ENCODE results near the gene CCDC179. TPM values are rescaled to one million over a fixed set of nuclear protein-coding genes. Genes with fewer than 3 reads are reported as not detected.

Gene CCDC179
- not detected for total RNA-seq

DNA sequence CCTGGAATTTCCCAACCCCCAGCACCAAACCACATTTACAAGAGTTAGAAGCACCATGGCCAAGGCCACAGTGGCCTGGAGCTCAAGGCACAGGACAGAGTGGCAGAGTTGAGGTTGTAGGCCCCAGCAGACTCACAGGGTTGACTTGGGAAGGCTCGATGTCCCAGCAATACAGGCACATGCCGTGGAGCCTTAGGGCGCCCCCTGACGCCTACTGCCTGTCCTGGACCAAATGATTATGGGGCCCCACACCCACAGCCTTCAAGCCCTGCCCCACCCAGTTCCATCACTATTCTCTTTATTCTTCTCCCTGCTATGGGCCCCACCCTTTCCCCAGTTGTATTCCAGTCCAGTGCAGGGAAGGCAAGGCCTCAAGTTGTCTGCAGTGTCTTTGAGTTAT, at the start of gene CCDC179:
Gene CCDC179 (minus strand): TSS at position 234 of the 400 bp plus-strand sequence. CDS start 53 bp downstream, at position 181.
- ATAC-seq (ENCODE audit: low FRiP score in 2 of 2): no peak
- no peaks in the 10 kb centered on the region for H3K36me3 ChIP-seq
- no peaks in the 10 kb centered on the region for H3K4me1 ChIP-seq
- TF ChIP-seq, protein P1, sequence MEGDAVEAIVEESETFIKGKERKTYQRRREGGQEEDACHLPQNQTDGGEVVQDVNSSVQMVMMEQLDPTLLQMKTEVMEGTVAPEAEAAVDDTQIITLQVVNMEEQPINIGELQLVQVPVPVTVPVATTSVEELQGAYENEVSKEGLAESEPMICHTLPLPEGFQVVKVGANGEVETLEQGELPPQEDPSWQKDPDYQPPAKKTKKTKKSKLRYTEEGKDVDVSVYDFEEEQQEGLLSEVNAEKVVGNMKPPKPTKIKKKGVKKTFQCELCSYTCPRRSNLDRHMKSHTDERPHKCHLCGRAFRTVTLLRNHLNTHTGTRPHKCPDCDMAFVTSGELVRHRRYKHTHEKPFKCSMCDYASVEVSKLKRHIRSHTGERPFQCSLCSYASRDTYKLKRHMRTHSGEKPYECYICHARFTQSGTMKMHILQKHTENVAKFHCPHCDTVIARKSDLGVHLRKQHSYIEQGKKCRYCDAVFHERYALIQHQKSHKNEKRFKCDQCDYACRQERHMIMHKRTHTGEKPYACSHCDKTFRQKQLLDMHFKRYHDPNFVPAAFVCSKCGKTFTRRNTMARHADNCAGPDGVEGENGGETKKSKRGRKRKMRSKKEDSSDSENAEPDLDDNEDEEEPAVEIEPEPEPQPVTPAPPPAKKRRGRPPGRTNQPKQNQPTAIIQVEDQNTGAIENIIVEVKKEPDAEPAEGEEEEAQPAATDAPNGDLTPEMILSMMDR (IDR thresholded peaks at IDR 0.05): no peak
- TF ChIP-seq POLR2AphosphoS5 (IDR thresholded peaks at IDR 0.05): no peak
- TF ChIP-seq POLR2A (IDR thresholded peaks at IDR 0.05): no peak
- no peak for TF ChIP-seq EP300 (IDR thresholded peaks at IDR 0.05)
- H3K4me3 ChIP-seq: no peak within 1 kb of the TSS
- no peaks in the 10 kb centered on the region for H3K27me3 ChIP-seq
- H3K9me3 ChIP-seq: no peaks in the 10 kb centered on the region
- peak in 1 of 2 donors; percentile 23 for DNase-seq
- H3K27ac ChIP-seq: no peak within 1 kb of the TSS
- 85 to 100% methylated on average over 3 to 4 of the region's 4 CpGs for WGBS, 2 donors

DNA sequence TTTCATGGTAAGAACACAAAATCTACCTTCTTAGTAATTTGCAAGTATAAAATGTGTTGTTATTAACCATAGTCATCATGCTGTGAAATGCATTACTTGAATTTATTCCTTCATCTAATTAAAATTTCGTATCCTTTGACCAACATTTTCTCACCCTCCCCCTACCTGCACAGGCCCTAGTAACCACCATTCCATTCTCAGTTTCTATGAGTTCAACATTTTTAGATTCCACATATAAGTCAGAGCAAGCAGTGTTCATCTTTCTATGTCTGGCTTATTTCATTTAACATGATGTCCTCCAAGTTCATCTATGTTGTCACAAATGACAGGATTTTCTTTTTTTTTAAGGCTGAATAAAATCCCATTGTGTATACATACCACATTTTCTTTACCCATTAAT, 43.5 kb upstream of the CCDC179 start:
- TF ChIP-seq, protein P1 (IDR thresholded peaks at IDR 0.05): no peak
- Histone ChIP-seq H3K27ac (no peak overlapping the region), H3K4me3 (no peak overlapping the region), H3K36me3 (no peaks in the 10 kb centered on the region), H3K27me3 (no peaks in the 10 kb centered on the region), H3K9me3 (no peaks in the 10 kb centered on the region), H3K4me1 (no peaks in the 10 kb centered on the region)
- no peak for DNase-seq
- 82 to 88% methylated on average over 1 of the region's 1 CpG for WGBS, 2 donors
- ATAC-seq (ENCODE audit: low FRiP score in 2 of 2): no peak

DNA sequence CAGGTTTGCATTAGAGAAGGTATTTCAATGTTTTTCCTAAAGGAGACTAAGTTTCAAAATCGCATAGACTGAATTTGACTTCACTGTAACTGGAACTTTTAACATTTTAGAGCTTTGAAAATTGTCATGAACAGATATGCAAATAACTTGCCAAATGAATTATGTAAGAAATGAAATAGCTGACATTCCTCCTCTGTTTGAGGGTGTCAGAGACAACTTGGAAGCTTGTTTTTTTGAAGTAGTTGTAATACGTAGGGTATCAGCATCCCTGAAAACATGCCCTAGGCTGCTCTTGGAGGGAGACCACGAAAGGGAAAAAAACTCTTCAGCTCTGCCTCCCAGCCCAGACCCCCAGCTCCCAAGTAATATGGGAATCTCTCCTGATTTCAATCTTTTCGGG, 41.3 kb upstream of the CCDC179 start:
- TF ChIP-seq, protein P1 (IDR thresholded peaks at IDR 0.05): no peak
- no peak for TF ChIP-seq POLR2AphosphoS5 (IDR thresholded peaks at IDR 0.05)
- no peak for TF ChIP-seq EP300 (IDR thresholded peaks at IDR 0.05)
- TF ChIP-seq POLR2A (IDR thresholded peaks at IDR 0.05): no peak
- H3K27me3 ChIP-seq: no peaks in the 10 kb centered on the region
- no peaks in the 10 kb centered on the region for H3K9me3 ChIP-seq
- ATAC-seq (ENCODE audit: low FRiP score in 2 of 2) (no peak), DNase-seq (no peak)
- H3K4me1 ChIP-seq: no peaks in the 10 kb centered on the region
- 69 to 70% methylated on average over 4 of the region's 4 CpGs for WGBS, 2 donors
- H3K36me3 ChIP-seq: no peaks in the 10 kb centered on the region
- no peak overlapping the region for H3K4me3 ChIP-seq
- H3K27ac ChIP-seq: no peak overlapping the region

DNA sequence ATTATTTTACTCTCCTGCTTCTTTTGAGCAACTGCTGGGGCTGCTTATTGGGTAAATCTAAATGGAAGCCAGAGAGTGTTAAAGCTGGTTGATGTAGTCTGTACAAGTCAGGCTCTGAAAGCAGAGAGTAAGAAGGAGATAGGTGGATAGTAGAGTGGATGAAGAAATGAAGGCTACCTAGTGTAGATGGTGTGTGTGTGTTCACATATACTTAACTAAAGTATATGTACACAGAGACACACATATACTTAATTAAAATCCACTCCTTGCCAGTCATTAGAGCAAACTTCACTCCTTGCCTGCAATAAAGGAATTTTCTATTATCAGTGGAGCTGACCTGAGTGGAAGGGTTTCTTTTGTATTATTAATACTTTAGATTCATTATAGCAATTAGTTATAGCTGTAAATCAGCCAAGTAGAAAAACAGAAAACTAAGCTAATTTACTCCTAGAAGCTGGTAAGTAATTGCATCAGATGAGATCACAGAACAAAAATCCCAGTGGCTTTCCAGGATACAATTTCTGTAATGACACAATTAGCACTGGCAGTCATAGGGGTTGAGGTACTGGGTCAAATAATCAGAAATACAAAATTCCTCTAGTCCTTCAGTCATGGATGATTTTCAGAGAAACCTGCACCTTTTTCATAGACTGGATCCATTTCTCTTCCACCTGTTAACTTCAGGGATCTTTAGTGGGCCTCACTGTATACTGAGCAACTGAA, 40.7 kb upstream of the CCDC179 start:
- ATAC-seq (ENCODE audit: low FRiP score in 2 of 2) (no peak), DNase-seq (no peak)
- Histone ChIP-seq H3K36me3 (no peaks in the 10 kb centered on the region), H3K4me1 (no peaks in the 10 kb centered on the region), H3K4me3 (no peak overlapping the region), H3K27me3 (no peaks in the 10 kb centered on the region), H3K9me3 (no peaks in the 10 kb centered on the region), H3K27ac (no peak overlapping the region)
- no peak for TF ChIP-seq EP300 (IDR thresholded peaks at IDR 0.05)
- TF ChIP-seq, protein P1 (IDR thresholded peaks at IDR 0.05): no peak
- no peak for TF ChIP-seq POLR2A (IDR thresholded peaks at IDR 0.05)
- TF ChIP-seq POLR2AphosphoS5 (IDR thresholded peaks at IDR 0.05): no peak

DNA sequence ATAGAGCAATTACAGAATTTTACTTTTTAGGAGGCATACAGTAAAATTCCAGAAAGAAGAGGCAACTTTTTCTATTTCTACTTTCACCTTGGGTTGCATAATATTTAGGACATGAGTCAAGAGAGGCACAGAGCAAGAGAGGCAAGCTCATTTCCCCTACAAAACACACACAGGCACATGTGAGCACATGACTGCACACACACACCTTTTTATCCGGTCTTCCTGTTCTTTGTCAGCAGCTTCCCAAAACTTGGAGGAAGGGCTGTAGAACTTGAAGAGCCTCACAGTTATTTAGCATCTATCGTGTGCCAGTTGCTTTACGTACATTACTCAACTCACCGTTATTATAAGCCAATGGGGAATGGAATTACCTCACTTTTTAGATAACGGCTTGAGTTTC, 37.8 kb upstream of the CCDC179 start:
- Histone ChIP-seq H3K9me3 (no peaks in the 10 kb centered on the region), H3K27ac (no peak overlapping the region), H3K36me3 (no peaks in the 10 kb centered on the region), H3K27me3 (no peaks in the 10 kb centered on the region), H3K4me1 (no peaks in the 10 kb centered on the region), H3K4me3 (no peak overlapping the region)
- TF ChIP-seq POLR2AphosphoS5 (IDR thresholded peaks at IDR 0.05) (no peak), EP300 (IDR thresholded peaks at IDR 0.05) (no peak), POLR2A (IDR thresholded peaks at IDR 0.05) (no peak)
- TF ChIP-seq, protein P1 (IDR thresholded peaks at IDR 0.05): no peak
- no peak for ATAC-seq (ENCODE audit: low FRiP score in 2 of 2)
- 77 to 84% methylated on average over 5 of the region's 5 CpGs for WGBS, 2 donors
- no peak for DNase-seq

All from upper lobe of left lung (tissue), 6 donors.